ENCODE results near the gene ABLIM3. TPM values are rescaled to one million over a fixed set of nuclear protein-coding genes. Genes with fewer than 3 reads are reported as not detected.

Gene ABLIM3
- total and polyA plus RNA-seq, 9 of the 15 experiments (the other 6 are each of a cell fraction or from before 2014, with no cell fraction given) = 0.03 to 0.38 (median 0.11) TPM

GRCh38 chr5:149301744-149302380 is 160.6 kb downstream of the ABLIM3 start:
- intact Hi-C loops (cut with micrococcal nuclease) (no loop called here), in situ Hi-C loops (cut with MboI) (no loop called here)
- Histone ChIP-seq H3K4me2 (ENCODE audit: insufficient read depth, low read length) (no peak overlapping the region), H3K4me3 (no peak overlapping the region), H4K20me1 (replicated peaks; ENCODE audit: control insufficient read depth, insufficient read depth, low read length) (peaks cover 5% of the 10 kb centered on the region; the same call in 1 of the 2 replicates), H2AFZ (ENCODE audit: low read depth, low read length) (no peak overlapping the region), H3K27me3 (ENCODE audit: control insufficient read depth in 2 of 2, insufficient read depth in 2 of 2, low read length in 2 of 2) (peaks cover 45 to 74% of the 10 kb centered on the region in 2 experiments; a peak in 4 of 5 replicates), H3K9me1 (ENCODE audit: control insufficient read depth, insufficient read depth, low read length) (no peaks in the 10 kb centered on the region), H3K36me3 (ENCODE audit: control insufficient read depth, insufficient read depth, low read length) (no peaks in the 10 kb centered on the region), H3K9ac (ENCODE audit: insufficient read depth in 1 of 2, low read depth in 2 of 2, low read length in 2 of 2) (no peak overlapping the region), H3K27ac (ENCODE audit: extremely low read depth, low read depth, low read length) (no peak overlapping the region), H3K79me2 (ENCODE audit: control insufficient read depth, insufficient read depth, low read length) (no peaks in the 10 kb centered on the region), H3K4me1 (replicated peaks in 1 of 2; ENCODE audit: control insufficient read depth in 2 of 2, insufficient read depth in 2 of 2, low read length in 2 of 2) (peaks cover 0 to 8% of the 10 kb centered on the region in 2 experiments; a peak in 1 of 5 replicates), H3K9me3 (replicated peaks; ENCODE audit: control insufficient read depth, insufficient read depth, low read depth, low read length) (no peaks in the 10 kb centered on the region)
- no peak for DNase-seq (ENCODE audit: extremely low read depth in 1 of 4, low spot score in 3 of 4)
- ATAC-seq = no peak
- CTCF ChIA-PET (ENCODE audit: low intra/inter-chr PET ratio) = no interaction called here
- POLR2A ChIA-PET = interaction anchor here (1.1 kb wide), 1 partner anchor 19 kb away, joined by 6 read pairs; no protein-coding TSS in a partner anchor
- FAIRE-seq = no peak
- no TSS peak for BruUV-seq (replicated peaks)
- WGBS (ENCODE audit: insufficient coverage, low coverage, missing lambda C conversion rate) = 20% methylated on average over 8 of the region's 8 CpGs
- TF ChIP-seq SMARCA5 (IDR thresholded peaks at IDR 0.05) (peak; percentile 22; the same call in 1 of the 2 replicates), BCOR (IDR thresholded peaks at IDR 0.05) (peak; percentile 60; the same call in 1 of the 2 replicates), SETDB1 (IDR thresholded peaks at IDR 0.05; ENCODE audit: low read length) (no peak), KDM1A (IDR thresholded peaks at IDR 0.05) (peak; percentile 15 to 56; a peak in 1 of 4 replicates), TRIM24 (IDR thresholded peaks at IDR 0.05) (no peak), ADNP (tag; IDR thresholded peaks at IDR 0.05) (peak; percentile 55; the same call in 1 of the 2 replicates), HDAC2 (IDR thresholded peaks at IDR 0.05) (peak; percentile 19; the same call in 1 of the 2 replicates), TCFL5 (CRISPR knock-in tag; conservative IDR thresholded peaks at IDR 0.05) (no peak), TAF1 (IDR thresholded peaks at IDR 0.05; ENCODE audit: control insufficient read depth, extremely low read depth, insufficient read depth, low read length, severe bottlenecking) (no peak), KLF16 (IDR thresholded peaks at IDR 0.05) (no peak), PTBP1 (IDR thresholded peaks at IDR 0.05; ENCODE audit: low read depth, low read length) (no peak), ZNF445 (CRISPR knock-in tag; IDR thresholded peaks at IDR 0.05; ENCODE audit: low read depth) (no peak), PHF8 (IDR thresholded peaks at IDR 0.05; ENCODE audit: borderline replicate concordance, low read length) (no peak), NFATC3 (IDR thresholded peaks at IDR 0.05) (no peak), RCOR1 (IDR thresholded peaks at IDR 0.05; ENCODE audit: borderline replicate concordance in 1 of 2, low read depth in 2 of 2, low read length in 2 of 2) (peak in 1 of 2 experiments; percentile 73; a peak in 2 of 4 replicates), ZNF24 (IDR thresholded peaks at IDR 0.05) (peak; percentile 76), ZNF263 (CRISPR knock-in tag; IDR thresholded peaks at IDR 0.05; ENCODE audit: borderline replicate concordance) (no peak), ZNF518B (CRISPR knock-in tag; IDR thresholded peaks at IDR 0.05) (no peak), ZNF12 (CRISPR knock-in tag; IDR thresholded peaks at IDR 0.05) (no peak), ZNF146 (CRISPR knock-in tag; IDR thresholded peaks at IDR 0.05; ENCODE audit: unreplicated experiment) (no peak), GATAD2B (IDR thresholded peaks at IDR 0.05; ENCODE audit: borderline replicate concordance) (no peak), YY1 (IDR thresholded peaks at IDR 0.05; ENCODE audit: borderline replicate concordance in 1 of 3, control insufficient read depth in 1 of 3, extremely low read depth in 1 of 3, insufficient read depth in 3 of 3, insufficient read length in 1 of 3, insufficient replicate concordance in 2 of 3, low read depth in 1 of 3, low read length in 2 of 3) (no peak)

Data from K562 (cell line).